GM19468 (cell line): Measurements from ENCODE around the gene NHERF2.

ENCODE experiments used
- ATAC-seq: cut with Tn5 transposase; IDR thresholded peaks from one replicate; pipeline ENCODE4 v1.9.1; 2021; ENCODE audit warnings: mild to moderate bottlenecking, moderate library complexity, moderate number of reproducible peaks; ENCODE audit not compliant: unreplicated experiment; ENCODE audit errors: extremely low read depth

NHERF2 gene

GRCh38 chr16:2077016-2077415, 50.3 kb downstream of the NHERF2 start:
- ATAC-seq: no peak

- ATAC-seq: no peak
These were observed 51.0 kb downstream of the NHERF2 start for GRCh38 chr16:2077696-2078095.

GRCh38 chr16:2078096-2078495, 51.4 kb downstream of the NHERF2 start:
- no peak for ATAC-seq

GRCh38 chr16:2078691-2079090, 52.0 kb downstream of the NHERF2 start:
- ATAC-seq: no peak

- ATAC-seq: no peak
These were observed 52.7 kb downstream of the NHERF2 start for GRCh38 chr16:2079311-2079800.

- ATAC-seq: no peak
These were observed 53.3 kb downstream of the NHERF2 start for GRCh38 chr16:2079991-2080390.

GRCh38 chr16:2081201-2082084, 54.7 kb downstream of the NHERF2 start:
- ATAC-seq: no peak

- no peak for ATAC-seq
These were observed 55.7 kb downstream of the NHERF2 start for GRCh38 chr16:2082171-2082982.

- no peak for ATAC-seq
These were observed 56.3 kb downstream of the NHERF2 start for GRCh38 chr16:2082983-2083364.

- ATAC-seq: no peak
These were observed 56.7 kb downstream of the NHERF2 start for GRCh38 chr16:2083409-2083808.

- no peak for ATAC-seq
These were observed 57.4 kb downstream of the NHERF2 start for GRCh38 chr16:2083876-2084780.

- ATAC-seq: no peak
These were observed 58.4 kb downstream of the NHERF2 start for GRCh38 chr16:2084895-2085625.

- no peak for ATAC-seq
These were observed 59.0 kb downstream of the NHERF2 start for GRCh38 chr16:2085669-2086068.

GRCh38 chr16:2086106-2086742, 59.5 kb downstream of the NHERF2 start:
- ATAC-seq: no peak

- ATAC-seq: no peak
These were observed 60.4 kb downstream of the NHERF2 start for GRCh38 chr16:2086812-2087747.

GRCh38 chr16:2087748-2088631, 61.3 kb downstream of the NHERF2 start:
- no peak for ATAC-seq
